ENCODE results near the gene MN1.
A peak's percentile ranks its signal among the peaks of the same experiment; 100 is the strongest.

MN1 gene

DNA sequence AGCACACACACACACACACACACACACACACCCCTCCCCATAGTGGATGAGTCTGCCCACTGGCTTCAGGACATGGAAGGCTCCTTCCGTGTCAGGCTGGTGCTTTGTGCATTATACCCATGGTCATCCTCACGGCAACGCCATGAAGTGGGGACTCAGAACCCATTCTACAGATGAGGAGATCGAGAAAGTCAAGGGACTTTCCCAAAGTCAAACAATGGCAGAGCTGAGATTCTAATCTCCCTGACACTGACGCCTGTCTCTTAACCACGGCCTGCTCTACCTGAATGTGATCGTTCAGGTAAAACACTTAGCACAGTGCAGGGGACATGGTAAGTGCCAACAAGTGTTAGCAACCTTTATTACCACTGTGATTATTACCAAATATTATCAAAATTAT, 4.3 kb upstream of the MN1 start:
- H3K4me3 ChIP-seq (ENCODE audit: low read depth, low read length): no peak overlapping the region
- TF ChIP-seq, protein P1, sequence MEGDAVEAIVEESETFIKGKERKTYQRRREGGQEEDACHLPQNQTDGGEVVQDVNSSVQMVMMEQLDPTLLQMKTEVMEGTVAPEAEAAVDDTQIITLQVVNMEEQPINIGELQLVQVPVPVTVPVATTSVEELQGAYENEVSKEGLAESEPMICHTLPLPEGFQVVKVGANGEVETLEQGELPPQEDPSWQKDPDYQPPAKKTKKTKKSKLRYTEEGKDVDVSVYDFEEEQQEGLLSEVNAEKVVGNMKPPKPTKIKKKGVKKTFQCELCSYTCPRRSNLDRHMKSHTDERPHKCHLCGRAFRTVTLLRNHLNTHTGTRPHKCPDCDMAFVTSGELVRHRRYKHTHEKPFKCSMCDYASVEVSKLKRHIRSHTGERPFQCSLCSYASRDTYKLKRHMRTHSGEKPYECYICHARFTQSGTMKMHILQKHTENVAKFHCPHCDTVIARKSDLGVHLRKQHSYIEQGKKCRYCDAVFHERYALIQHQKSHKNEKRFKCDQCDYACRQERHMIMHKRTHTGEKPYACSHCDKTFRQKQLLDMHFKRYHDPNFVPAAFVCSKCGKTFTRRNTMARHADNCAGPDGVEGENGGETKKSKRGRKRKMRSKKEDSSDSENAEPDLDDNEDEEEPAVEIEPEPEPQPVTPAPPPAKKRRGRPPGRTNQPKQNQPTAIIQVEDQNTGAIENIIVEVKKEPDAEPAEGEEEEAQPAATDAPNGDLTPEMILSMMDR (IDR thresholded peaks at IDR 0.05; ENCODE audit: low read depth, low read length, missing control alignments): no peak
- DNase-seq (ENCODE audit: low read depth): no peak

DNA sequence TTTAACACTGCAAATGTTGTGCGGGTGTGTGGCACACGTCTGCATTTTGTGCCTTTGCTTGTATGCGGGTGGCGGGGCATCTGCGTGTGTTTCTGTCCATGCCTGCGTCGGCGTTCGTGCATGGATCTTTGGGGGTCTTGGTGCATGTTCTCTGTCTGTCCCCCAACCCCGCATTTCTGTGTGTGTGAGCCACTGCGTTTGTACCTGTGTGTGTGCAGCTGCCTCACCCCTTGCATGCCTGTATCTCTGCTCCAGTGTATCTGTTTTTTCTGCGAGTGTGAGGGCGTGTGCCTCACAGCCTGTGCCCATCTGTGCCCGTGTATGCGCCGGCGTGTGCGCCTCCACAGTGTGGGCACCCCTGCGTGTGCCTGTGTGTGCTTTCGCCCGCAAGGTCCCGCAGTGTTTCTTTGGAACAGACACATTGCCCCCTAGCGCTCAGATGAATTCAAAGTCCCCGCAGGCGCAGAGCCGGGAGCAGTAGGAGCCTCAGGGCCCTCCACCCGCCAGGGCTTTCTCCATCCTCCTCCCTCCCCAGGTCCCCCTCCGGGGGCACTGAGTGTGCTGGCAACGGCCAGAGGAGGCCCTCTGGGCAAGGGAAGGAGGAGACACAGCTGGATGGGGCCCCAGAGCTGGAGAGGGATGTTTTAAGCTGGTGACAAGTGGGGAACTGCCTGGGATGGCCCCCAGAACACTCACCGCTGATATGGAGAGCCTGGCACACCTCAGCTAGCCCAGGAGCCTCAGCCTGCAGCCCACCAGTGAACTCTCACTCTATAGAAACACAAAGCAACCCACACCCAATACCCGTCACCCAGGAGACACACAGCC, 3.1 kb upstream of the MN1 start:
- no peak overlapping the region for H3K4me3 ChIP-seq (ENCODE audit: low read depth, low read length)
- DNase-seq (ENCODE audit: low read depth): no peak
- TF ChIP-seq, protein P1 (IDR thresholded peaks at IDR 0.05; ENCODE audit: low read depth, low read length, missing control alignments): peak; percentile 64

DNA sequence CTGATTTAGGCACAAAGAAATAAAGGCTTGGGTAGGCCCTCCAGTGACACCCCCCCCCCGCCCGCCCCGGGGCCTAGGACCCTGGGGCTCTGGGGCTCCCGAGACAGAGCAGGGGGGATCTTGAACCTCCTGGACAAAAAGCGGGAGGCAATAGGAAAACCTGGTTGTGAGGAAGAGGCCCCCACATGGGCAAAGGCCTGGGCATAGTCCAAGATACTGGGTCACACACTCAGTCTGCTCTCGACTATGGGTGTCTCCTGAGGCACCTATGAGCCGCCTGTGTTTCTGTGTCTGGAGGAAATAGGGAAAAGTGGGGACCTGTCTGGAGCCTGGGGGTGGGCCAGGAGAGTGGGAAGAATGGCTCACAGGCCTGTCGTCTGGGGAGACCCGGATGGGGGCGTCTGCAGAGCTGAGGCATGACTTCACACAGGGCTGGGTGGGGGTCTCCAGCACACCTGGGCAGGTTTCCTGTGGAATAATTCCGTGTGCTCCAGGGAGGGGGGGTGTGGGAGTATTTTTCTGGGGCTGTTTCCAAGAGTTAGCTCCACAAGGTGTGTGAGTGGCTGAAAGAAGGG, 2.4 kb upstream of the MN1 start:
- DNase-seq (ENCODE audit: low read depth): no peak
- H3K4me3 ChIP-seq (ENCODE audit: low read depth, low read length): no peak overlapping the region
- TF ChIP-seq, protein P1 (IDR thresholded peaks at IDR 0.05; ENCODE audit: low read depth, low read length, missing control alignments): no peak

DNA sequence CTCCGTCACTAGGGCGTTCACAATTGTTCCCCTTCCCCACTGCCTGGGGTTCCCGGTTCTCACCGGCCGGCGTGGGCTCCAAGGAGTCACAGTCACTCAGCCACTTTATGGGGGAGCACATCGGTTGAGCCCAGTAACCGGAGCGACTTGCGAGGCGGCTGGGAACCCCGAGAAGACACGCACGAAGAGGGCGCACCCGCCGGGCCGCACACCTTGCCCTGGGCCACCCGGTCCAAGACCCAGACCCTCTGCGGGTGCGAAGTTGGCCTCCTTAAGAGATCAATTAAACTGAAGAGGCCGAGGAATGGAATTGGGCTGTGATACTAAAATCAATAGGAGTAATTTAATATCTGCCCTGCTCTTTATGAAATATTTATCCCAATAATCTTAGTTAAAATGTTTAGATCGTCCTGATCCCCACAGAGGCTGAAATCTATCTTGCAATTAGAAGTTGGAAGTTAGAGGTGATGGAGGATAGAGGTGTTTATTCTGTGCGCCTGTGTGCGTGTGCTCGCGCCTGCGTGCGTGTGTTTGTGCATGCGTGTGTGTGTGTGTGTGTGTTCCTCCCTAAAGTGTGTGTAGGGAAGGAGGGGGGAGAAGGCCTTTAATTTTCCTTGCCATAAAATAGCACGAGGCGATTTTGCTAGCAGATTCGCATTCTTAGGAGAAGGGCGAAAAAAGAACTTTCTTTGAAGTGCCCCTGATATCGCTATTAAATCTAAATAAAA, 954 bp upstream of the MN1 start:
- no peak for DNase-seq (ENCODE audit: low read depth)
- TF ChIP-seq, protein P1 (IDR thresholded peaks at IDR 0.05; ENCODE audit: low read depth, low read length, missing control alignments): no peak
- no peak overlapping the region for H3K4me3 ChIP-seq (ENCODE audit: low read depth, low read length)

DNA sequence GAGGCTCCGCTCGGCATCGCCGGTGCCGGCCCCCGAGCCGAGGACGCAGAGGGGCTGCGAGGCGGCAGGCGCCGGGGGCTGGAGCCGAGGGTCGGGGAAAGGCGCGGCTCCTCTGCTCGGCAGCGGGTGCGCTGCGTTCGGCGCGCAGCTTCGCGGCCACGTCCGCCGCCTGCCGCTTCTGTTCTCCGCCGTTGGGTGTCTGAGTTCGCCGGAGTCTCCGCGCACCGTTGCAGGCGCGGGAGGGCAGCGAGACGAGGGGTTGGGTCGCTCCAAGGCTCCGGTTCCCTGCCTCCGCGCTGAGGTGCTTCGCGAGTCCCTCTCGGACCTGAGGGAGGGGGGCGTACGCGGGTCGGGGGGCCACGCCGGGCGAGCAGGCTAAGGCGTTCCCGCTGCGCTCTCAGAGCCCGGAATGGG, 347 bp downstream of the MN1 start:
- no peak for DNase-seq (ENCODE audit: low read depth)
- no peak overlapping the region for H3K4me3 ChIP-seq (ENCODE audit: low read depth, low read length)
- TF ChIP-seq, protein P1 (IDR thresholded peaks at IDR 0.05; ENCODE audit: low read depth, low read length, missing control alignments): no peak

DNA sequence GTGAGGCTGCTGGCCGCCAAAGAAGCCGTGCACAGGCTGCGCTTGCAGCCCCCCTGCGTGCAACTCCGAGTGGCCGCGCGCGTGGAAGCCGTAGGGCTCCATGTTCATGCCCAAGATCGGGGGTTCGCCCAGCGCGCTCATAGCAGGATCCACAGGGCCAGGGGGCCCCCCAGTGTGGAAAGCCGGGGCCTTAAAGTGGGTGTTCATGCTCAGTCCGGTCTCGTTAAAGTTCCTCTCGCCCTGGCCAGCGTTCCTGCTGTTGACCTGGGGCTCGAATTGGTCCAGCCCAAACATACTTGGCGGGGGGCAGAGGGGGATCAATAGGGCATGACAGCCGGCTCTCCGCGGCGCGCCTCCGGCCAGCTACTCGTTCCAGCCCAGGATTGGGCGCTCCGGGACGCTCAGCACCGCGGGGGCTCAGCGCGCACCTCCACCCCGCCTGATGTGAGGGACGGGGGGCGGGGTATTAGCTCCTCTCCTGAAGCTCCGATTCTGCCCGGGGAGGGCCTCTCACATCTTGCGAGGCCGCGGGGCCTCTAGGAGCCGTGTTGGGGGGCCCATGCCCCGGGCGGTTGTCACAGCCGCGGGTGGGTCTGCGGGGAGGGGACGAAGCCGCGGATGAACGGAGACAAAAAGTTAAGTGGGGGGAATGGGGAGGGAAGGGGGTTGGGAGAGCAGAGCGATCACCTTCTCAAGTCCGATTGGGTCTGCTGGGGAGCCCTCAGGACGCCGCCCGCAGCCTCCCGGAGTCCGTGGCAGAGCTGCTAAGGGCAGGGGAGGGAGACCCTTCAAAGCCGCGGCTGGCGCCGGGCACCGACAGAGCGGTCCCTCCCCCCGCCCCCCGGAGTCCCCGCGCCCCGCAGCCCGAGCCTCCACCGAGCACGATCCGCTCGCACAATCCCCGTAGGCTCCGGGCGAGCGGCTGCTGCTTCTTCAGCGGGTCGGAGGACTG, 1.0 kb downstream of the MN1 start:
- TF ChIP-seq, protein P1 (IDR thresholded peaks at IDR 0.05; ENCODE audit: low read depth, low read length, missing control alignments): no peak
- DNase-seq (ENCODE audit: low read depth): no peak
- H3K4me3 ChIP-seq (ENCODE audit: low read depth, low read length): no peak overlapping the region

All from GM12864 (cell line).